ENCODE data around the gene ADM. TPM values are rescaled to one million over a fixed set of nuclear protein-coding genes. Genes with fewer than 3 reads are reported as not detected.

The ADM gene
- total RNA-seq, 1 experiment from 2014 or later: 263 TPM

- in situ Hi-C loops (cut with HindIII; ENCODE audit: low pct_unique_long_range_greater_than_20kb, low sequenced_read_pairs): no loop called here
- POLR2A ChIA-PET: interaction anchor here (0.5 kb wide), 1 partner anchor 21 kb away, joined by 9 read pairs; the partner anchor contains the start of gene ADM
Measured at GRCh38 chr11:10326012-10326964, 21.4 kb downstream of the ADM start.

More at GRCh38 chr11:10326012-10326964, 21.4 kb downstream of the ADM start:
- H3K4me3 ChIP-seq (ENCODE audit: low read depth in 2 of 2, low read length in 2 of 2): no peak overlapping the region
- intact Hi-C loops (cut with micrococcal nuclease; ENCODE audit: unreplicated experiment): loop anchor here (10.0 kb wide), 1 partner anchor 711 kb away; no protein-coding TSS in a partner anchor
- DNase-seq (ENCODE audit: low read depth, low spot score): no peak
- no peaks in the 10 kb centered on the region for H3K36me3 ChIP-seq (ENCODE audit: control insufficient read depth, insufficient read depth, low read length)
- peak overlapping the region; percentile 90 for H3K27ac ChIP-seq (ENCODE audit: low read length)
- CTCF ChIA-PET: interaction anchor here (0.8 to 1.4 kb wide), 3 partner anchors 18 to 40 kb away, joined by 3 to 4 read pairs (median 3); no protein-coding TSS in a partner anchor
- no peaks in the 10 kb centered on the region for H3K9me3 ChIP-seq (ENCODE audit: control insufficient read depth, insufficient read depth, low read depth, low read length)
- TF ChIP-seq CTCF (IDR thresholded peaks at IDR 0.05) (no peak), POLR2AphosphoS5 (IDR thresholded peaks at IDR 0.05; ENCODE audit: low read depth, low read length) (no peak), TCF7L2 (IDR thresholded peaks at IDR 0.05; ENCODE audit: low read depth, low read length) (no peak), REST (IDR thresholded peaks at IDR 0.05; ENCODE audit: insufficient read depth in 1 of 2, low read depth in 2 of 2, low read length in 1 of 2) (no peak), SIN3A (IDR thresholded peaks at IDR 0.05; ENCODE audit: borderline replicate concordance, insufficient read depth, low read depth, low read length) (no peak)
- no TSS peak for BruUV-seq (replicated peaks)
- no peaks in the 10 kb centered on the region for H3K27me3 ChIP-seq (ENCODE audit: control insufficient read depth, insufficient read depth, low read length)
- H3K4me1 ChIP-seq (ENCODE audit: control insufficient read depth, insufficient read depth, low read length): peaks cover 61% of the 10 kb centered on the region
- no peak for ATAC-seq

Data from Panc1 (cell line).